ENCODE results near the gene GSN. TPM values are rescaled to one million over a fixed set of nuclear protein-coding genes. Genes with fewer than 3 reads are reported as not detected.

The GSN gene
- total RNA-seq, 1 experiment from 2014 or later: 28.4 TPM

DNA sequence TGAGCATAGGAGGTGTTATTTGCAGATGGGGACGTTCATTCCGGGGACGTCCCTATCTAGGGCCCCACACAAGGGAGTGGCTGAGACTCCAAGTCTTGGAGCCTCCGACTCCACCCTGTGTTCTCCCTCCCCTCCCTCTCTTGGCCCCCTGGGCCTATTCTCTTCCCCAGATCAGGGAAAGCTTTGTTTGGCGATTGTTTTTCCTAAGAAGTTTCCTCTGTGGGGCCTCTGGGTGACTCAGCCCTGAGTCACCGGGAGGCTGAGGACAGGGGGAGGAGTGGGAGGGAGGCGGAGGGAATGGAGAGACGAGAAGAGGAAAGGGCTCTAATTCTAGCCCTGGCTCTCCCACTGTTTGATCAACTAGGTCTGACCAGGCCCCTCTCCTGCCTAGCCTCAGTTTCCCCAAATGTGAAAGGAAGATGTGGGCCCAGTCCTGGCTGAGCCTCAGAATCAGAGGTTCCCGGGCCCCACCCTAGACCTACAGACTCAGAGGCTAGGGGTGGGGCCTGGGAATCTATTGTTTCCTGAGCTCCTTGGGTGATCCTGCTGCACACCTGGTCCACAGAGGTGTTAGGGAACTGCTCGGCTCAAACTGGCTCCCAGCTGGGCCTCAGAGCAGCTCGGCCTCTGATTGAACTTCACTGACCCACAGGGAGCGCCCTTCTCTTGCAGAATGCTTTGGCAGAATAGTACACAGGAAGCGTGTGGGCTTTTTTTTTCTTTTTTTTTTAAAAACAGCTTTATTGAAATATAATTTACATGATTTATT is 19.2 kb downstream of the GSN start:
- H3K9me3 ChIP-seq (ENCODE audit: low read depth, low read length, poor library complexity, severe bottlenecking): no peaks in the 10 kb centered on the region
- no peaks in the 10 kb centered on the region for H3K36me3 ChIP-seq (ENCODE audit: insufficient read depth, low read length, poor library complexity, severe bottlenecking)
- BruUV-seq (replicated peaks): TSS peak; percentile 26
- intact Hi-C loops (cut with micrococcal nuclease; ENCODE audit: unreplicated experiment): loop anchor here (2.0 to 5.0 kb wide), 3 partner anchors 24 to 75 kb away; no protein-coding TSS in a partner anchor
- POLR2A ChIA-PET (ENCODE audit: low non-redundant PET): interaction anchor here (0.6 kb wide), 1 partner anchor 63 kb away, joined by 5 read pairs; no protein-coding TSS in a partner anchor
- CTCF ChIA-PET: interaction anchor here (1.4 kb wide), 1 partner anchor 8 kb away, joined by 11 read pairs; no protein-coding TSS in a partner anchor
- peak overlapping the region; percentile 89 for H3K27ac ChIP-seq (ENCODE audit: low read depth, low read length, poor library complexity, severe bottlenecking)
- peak; percentile 99 for DNase-seq (ENCODE audit: low spot score)
- TF ChIP-seq EZH2 (IDR thresholded peaks at IDR 0.05; ENCODE audit: borderline replicate concordance, low read depth, low read length, poor library complexity, severe bottlenecking) (no peak), CTCF (conservative IDR thresholded peaks at IDR 0.05; ENCODE audit: low read depth, low read length) (peak; percentile 36; the same call in 1 of the 2 replicates)
- peaks cover 84% of the 10 kb centered on the region for H3K4me1 ChIP-seq (ENCODE audit: insufficient read depth, low read length, poor library complexity, severe bottlenecking)
- no peaks in the 10 kb centered on the region for H3K27me3 ChIP-seq (replicated peaks; ENCODE audit: insufficient read depth, low read depth, low read length, poor library complexity)
- H3K4me3 ChIP-seq (ENCODE audit: low read depth, low read length, poor library complexity, severe bottlenecking): peak overlapping the region; percentile 7

GRCh38 chr9:121288673-121289025 is 20.7 kb downstream of the GSN start:
- no TSS peak for BruUV-seq (replicated peaks)
- no peak for DNase-seq (ENCODE audit: low spot score)
- CTCF ChIA-PET: no interaction called here
- H3K4me1 ChIP-seq (ENCODE audit: insufficient read depth, low read length, poor library complexity, severe bottlenecking): peaks cover 70% of the 10 kb centered on the region
- intact Hi-C loops (cut with micrococcal nuclease; ENCODE audit: unreplicated experiment): loop anchor here (5.0 kb wide), 2 partner anchors 74 to 76 kb away; no protein-coding TSS in a partner anchor
- POLR2A ChIA-PET (ENCODE audit: low non-redundant PET): no interaction called here
- H3K27me3 ChIP-seq (replicated peaks; ENCODE audit: insufficient read depth, low read depth, low read length, poor library complexity): no peaks in the 10 kb centered on the region
- TF ChIP-seq EZH2 (IDR thresholded peaks at IDR 0.05; ENCODE audit: borderline replicate concordance, low read depth, low read length, poor library complexity, severe bottlenecking): no peak
- no peak for TF ChIP-seq CTCF (conservative IDR thresholded peaks at IDR 0.05; ENCODE audit: low read depth, low read length)
- H3K9me3 ChIP-seq (ENCODE audit: low read depth, low read length, poor library complexity, severe bottlenecking): no peaks in the 10 kb centered on the region
- no peaks in the 10 kb centered on the region for H3K36me3 ChIP-seq (ENCODE audit: insufficient read depth, low read length, poor library complexity, severe bottlenecking)
- H3K27ac ChIP-seq (ENCODE audit: low read depth, low read length, poor library complexity, severe bottlenecking): peak overlapping the region; percentile 89
- no peak overlapping the region for H3K4me3 ChIP-seq (ENCODE audit: low read depth, low read length, poor library complexity, severe bottlenecking)

DNA sequence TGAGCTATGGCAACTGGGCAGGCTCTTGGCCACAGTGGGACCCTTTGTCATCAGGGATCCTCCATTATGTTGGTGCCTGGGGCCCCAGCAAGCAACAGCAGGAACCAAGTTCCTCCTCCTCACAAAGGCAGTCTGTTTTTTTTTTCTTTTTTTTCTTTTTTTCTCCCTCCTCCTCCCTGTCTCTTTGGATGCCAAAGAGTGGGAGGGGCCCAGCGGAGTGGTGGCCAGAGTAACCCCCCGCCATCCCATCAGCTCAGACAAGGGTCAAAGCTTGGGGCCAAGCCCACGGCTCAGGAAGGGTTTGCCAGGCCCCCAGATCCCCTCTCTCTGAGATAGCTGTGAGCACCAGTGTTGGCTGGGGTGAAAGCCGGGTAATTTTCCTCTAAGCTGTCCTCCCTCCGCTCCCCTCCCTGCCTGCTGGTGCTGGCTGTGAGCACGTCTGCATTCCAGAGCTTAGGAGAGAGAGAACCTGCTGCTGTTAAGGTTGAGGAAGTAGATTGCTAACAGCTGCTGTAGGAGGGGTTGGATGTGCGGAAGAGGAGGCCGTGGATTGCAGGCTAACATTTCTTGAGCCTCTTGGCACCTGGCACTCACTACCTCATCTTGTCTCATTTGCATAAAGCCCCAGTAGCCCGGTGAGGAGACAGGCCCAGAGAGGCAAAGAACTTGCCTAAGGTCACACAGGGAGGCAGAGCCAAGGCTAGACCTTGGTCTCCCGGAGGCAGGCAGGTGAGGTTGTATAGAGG is 21.2 kb downstream of the GSN start:
- Histone ChIP-seq H3K27ac (ENCODE audit: low read depth, low read length, poor library complexity, severe bottlenecking) (peak overlapping the region; percentile 89), H3K4me1 (ENCODE audit: insufficient read depth, low read length, poor library complexity, severe bottlenecking) (peaks cover 69% of the 10 kb centered on the region), H3K27me3 (replicated peaks; ENCODE audit: insufficient read depth, low read depth, low read length, poor library complexity) (no peaks in the 10 kb centered on the region), H3K9me3 (ENCODE audit: low read depth, low read length, poor library complexity, severe bottlenecking) (no peaks in the 10 kb centered on the region), H3K36me3 (ENCODE audit: insufficient read depth, low read length, poor library complexity, severe bottlenecking) (no peaks in the 10 kb centered on the region), H3K4me3 (ENCODE audit: low read depth, low read length, poor library complexity, severe bottlenecking) (no peak overlapping the region)
- ChIA-PET CTCF (interaction anchor here (0.7 kb wide), 1 partner anchor 380 kb away, joined by 3 read pairs; no protein-coding TSS in a partner anchor), POLR2A (ENCODE audit: low non-redundant PET) (no interaction called here)
- no TSS peak for BruUV-seq (replicated peaks)
- TF ChIP-seq CTCF (conservative IDR thresholded peaks at IDR 0.05; ENCODE audit: low read depth, low read length): no peak
- no peak for TF ChIP-seq EZH2 (IDR thresholded peaks at IDR 0.05; ENCODE audit: borderline replicate concordance, low read depth, low read length, poor library complexity, severe bottlenecking)
- DNase-seq (ENCODE audit: low spot score): peak; percentile 69
- intact Hi-C loops (cut with micrococcal nuclease; ENCODE audit: unreplicated experiment): loop anchor here (5.0 kb wide), 2 partner anchors 73 to 77 kb away; no protein-coding TSS in a partner anchor

All from A673 (cell line).